PC-9 (cell line): Measurements from ENCODE around the gene NTMT1.

ENCODE experiments used
- CTCF ChIP-seq: fragments of 200-600 bp; sonication (generic); conservative IDR thresholded peaks from 2 replicates; pipeline ENCODE4 v1.6.1; 2017; ENCODE audit warnings: mixed run types, antibody characterized with exemption, mild to moderate bottlenecking, moderate library complexity
- EZH2 ChIP-seq: fragments of 200-600 bp; sonication (generic); IDR thresholded peaks from 2 replicates; pipeline ENCODE4 v1.8.0; 2017; ENCODE audit warnings: antibody characterized with exemption, low read depth

- TF ChIP-seq CTCF (no peak), EZH2 (no peak)
Observed at GRCh38 chr9:129604766-129605163, 21.2 kb upstream of the NTMT1 start.
